Activated T-helper 1 cell treated with anti-CD3 and anti-CD28 coated beads, Interleukin-2, amount 50 U/mL, for 16 hours (primary cell): Measurements from ENCODE around the gene MOB3B.
"Not testable (repeated sequence)": the region's sequence is repeated elsewhere in the genome, so short reads cannot be mapped to it uniquely, and the experiment has no call there.

Experiments
- DNase-seq, 2 donors: peaks; one replicate each; pipeline ENCODE4 v3.0.0-alpha.2; 2020; ENCODE audit warnings: low read depth in 1 of 2, low spot score in 1 of 2

Gene MOB3B

DNA sequence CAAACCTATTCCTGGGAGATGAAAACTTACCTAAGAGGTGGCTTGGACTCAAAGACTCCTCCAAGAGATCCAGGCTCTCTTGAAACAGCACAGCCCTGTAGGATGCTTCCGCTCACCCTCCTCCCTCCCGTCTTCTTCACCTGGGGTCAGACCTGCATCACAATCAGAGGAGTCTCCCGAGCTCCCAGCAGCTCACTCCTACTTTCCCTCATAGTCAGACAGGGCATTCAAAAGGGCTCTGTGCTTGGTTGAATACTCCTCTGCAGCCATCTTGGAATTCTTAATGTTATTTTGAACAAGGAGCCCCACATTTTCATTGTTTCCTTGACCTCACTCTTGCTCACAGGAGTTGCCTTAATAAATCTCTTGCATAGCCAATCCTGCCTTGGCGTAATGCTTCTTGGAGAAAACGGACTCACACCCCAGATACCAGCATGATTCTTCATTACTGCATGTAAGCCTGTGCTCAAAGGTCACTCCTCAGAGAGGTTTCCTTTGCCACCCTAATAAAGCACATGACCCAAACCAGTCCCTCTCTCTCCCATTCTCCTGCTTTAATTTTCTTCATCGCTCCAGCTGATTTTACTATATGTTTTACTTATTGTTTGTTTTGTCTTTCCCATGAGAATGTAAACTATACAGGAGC is 52.6 kb downstream of the MOB3B start:
- DNase-seq, result no peak

DNA sequence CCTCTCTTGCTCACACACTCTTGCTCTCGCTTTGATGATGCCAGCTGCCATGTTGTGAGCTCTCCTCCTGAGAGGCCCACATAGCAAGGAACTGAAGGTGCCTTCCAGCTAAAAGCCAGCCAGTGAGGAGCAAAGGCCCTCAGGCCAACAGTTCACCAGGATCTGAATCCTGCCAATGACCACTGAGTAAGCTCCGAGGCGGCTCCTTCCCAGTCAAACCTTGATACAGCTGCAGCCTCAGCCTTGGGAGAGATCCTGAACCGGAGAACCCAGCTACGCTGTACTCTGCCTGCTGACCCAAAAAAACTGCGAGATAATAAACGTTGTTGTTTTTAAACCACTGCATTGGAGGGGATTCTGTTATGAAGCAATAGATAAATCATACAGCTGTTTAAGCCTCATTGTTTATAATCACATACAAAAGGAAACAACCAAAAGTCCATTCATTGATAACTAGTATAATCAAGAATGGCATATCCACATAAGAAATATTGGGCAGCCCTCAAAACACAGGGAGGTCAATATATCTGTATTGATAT is 54.5 kb downstream of the MOB3B start:
- DNase-seq, result no peak

- no peak for DNase-seq
Observed at GRCh38 chr9:27474305-27474704, 55.3 kb downstream of the MOB3B start.

- DNase-seq, result no peak
Observed at GRCh38 chr9:27473111-27473529, 56.5 kb downstream of the MOB3B start.

DNA sequence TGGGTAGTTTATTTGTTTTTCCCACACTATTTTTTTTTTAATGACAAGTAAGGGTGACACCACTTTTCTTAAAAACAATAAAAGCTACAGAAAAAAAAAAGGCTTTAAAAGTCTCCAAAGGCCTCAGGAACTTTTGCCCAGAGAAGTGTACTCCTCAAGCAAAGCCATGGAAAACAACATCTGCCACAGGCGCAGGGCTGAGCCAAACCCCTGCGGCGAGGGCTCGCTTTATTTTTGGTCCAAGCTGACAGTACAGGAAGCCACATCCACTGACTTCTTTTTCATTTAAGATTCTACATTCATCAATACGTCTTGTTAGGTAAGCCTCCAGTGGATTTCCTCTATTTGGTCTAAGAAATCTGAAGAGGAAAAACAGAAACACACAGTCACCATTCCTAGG is 57.4 kb downstream of the MOB3B start:
- DNase-seq, result no peak

GRCh38 chr9:27471789-27472188 is 57.8 kb downstream of the MOB3B start:
- DNase-seq, result no peak

- no peak for DNase-seq
Observed at GRCh38 chr9:27471366-27471765, 58.2 kb downstream of the MOB3B start.

GRCh38 chr9:27470291-27470856 is 59.2 kb downstream of the MOB3B start:
- no peak for DNase-seq

- DNase-seq, result no peak
Observed at GRCh38 chr9:27469550-27469949, 60.1 kb downstream of the MOB3B start.

DNA sequence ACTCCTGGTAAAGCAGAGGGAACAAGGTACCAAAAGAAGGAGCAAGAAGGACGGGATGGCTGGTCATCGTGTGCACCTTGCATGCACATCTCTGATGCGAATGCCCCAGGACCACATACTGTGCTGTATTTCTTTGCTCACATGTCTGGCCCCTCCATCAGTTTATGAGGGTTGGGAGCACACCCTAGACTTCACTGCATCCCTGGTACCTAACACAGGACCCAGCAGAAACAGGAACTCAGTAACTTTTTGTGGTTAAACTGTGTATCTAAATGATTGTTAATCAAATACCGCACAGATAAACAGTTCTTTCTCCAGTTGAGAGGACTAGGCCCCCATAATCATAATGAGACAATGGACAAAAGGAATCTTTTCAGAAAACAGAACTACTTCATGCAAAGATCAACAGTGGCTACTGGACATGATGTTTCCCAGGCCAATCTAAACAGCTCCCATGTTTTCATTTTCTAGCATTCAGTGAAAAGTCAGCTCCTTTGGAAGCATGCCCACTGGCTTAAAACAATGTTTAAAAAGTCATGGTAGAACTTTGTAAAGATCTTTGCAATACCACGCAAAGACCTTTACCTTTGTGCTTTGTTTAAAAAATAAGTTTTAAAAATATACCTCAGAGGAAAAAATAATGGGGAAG is 61.0 kb downstream of the MOB3B start:
- no peak for DNase-seq

DNA sequence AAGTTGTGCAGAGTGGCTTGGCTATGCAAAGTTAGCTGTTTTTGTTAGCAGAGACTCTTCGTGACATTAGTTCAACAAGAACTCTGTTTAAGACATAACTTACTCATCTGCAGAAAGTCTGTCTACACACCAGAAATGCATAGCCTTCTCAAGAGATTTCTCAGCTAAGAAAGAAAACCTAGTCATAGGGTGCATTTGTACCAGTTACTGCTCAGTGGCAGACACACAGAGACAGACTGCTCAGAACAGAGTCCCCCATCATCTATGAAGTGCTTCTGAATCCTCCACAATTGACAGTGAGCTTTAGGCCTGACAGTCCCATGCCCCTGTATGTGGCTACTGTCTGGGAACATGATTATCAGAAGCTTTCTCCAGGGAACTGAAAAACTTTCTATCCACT is 61.6 kb downstream of the MOB3B start:
- DNase-seq, result no peak

DNA sequence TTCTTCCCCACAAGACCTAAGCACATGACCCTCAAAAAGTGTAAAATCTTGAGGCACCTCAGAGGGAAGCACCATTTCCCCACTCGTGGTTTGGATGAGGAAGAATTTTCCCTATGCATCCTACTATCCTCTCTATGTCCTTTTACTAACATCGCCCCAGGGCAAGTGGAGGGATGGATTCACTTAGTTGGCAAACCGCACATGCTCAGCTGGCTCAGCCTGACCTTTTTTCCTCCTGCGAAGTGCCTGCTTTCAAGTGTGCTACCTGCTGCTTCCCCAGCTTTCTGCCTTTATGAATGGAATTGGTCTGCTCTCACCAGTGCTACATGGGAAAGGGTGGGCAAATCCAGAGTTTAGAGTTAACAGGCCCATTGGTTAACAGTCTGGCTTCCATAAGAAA is 62.1 kb downstream of the MOB3B start:
- DNase-seq, result no peak

DNA sequence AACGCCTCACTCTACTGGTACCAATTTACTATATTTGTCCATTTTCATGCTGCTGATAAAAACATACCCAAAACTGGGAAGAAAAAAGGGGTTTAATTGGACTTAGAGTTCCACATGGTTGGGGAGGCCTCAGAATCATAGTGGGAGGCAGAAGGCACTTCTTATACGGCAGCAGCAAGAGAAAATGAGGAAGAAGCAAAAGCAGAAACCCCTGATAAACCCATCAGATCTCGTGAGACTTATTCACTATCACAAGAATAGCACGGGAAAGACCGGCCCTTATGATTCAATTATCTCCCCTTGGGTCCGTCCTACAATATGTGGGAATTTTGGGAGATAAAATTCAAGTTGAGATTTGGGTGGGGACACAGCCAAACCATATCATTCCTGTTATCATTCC is 63.1 kb downstream of the MOB3B start:
- DNase-seq, result not testable (repeated sequence)

- not testable (repeated sequence) for DNase-seq
Observed at GRCh38 chr9:27464950-27465349, 64.7 kb downstream of the MOB3B start.

- DNase-seq, result no peak
Observed at GRCh38 chr9:27462846-27463245, 66.8 kb downstream of the MOB3B start.

DNA sequence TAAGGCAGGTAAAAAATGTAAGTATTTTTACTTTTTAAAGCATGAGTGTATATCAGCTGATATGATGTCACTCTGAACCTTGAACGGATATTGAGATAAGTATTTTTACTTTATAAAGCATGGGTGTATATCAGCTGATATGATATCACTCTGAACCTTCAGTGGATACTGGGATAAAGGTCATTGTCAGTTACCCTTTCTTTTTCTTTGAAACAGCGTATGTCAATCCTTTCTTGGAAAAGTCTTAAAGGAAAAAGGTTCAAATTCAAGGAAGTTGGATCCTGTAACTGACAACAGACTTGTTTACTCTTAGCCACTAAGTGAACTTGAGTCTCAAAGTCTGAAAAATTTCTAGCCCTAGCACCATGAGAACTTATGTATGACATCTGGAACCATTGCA is 67.2 kb downstream of the MOB3B start:
- no peak for DNase-seq

- no peak for DNase-seq
Observed at GRCh38 chr9:27460226-27461023, 69.2 kb downstream of the MOB3B start.

GRCh38 chr9:27457445-27457844 is 72.2 kb downstream of the MOB3B start:
- no peak for DNase-seq

DNA sequence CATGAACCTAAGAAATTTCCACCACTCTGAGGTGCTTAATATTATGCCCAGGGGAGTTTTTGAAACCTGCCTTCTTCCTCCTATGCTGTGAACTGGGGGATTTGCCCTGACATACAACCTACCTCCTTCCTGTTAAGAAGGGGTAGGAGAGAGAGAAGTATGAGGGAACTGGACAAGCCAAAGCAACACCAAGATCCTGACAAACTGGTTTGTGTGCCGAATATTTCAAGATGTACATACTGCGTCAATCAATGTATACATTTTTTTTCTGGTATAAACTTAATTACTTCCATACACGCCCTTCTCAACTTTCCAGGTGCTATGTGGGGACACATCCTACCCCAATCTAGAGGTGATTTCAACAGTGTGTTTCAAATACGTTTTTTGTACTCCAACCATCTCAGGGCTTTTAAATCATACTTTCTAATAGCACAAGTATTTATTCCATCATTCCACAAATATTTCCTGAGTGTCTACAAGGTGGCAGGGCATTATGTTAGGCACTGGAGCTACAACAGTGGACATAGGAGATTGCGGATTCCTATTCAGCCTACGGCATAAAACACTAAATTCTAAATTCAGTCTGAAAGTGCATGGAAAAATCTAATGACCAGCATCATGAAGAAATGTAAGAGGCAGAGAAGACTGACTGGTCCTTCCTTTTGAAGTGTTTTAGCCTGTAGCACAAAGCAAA is 75.6 kb downstream of the MOB3B start:
- DNase-seq, result no peak

DNA sequence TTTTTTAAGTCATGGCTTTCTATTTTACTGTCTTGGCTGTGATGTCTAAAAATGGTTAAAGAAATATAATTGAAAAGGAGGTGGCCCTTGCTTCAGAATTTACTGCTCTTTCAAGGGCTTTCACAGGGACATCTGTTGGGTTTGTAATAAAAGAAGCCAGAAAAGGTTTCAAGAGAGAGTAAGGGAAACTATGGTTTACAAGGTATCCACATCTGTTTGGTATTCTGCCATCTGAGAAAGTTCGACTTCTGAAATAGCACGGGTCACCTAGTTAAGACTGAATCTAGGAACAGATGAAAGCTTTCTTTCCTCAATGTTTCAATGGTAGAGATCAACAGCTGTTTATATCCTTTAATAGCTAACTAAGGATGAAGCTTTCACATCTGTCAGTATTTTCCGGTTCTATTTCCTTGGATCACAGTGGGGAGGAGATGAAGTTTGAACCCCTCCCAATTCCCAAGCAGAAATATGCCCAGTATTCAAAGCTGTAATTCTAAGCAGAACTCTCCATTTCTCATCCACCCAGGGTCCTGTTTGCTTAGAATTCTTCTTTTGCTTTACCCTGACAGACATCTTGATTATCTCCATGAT is 78.3 kb downstream of the MOB3B start:
- no peak for DNase-seq

DNA sequence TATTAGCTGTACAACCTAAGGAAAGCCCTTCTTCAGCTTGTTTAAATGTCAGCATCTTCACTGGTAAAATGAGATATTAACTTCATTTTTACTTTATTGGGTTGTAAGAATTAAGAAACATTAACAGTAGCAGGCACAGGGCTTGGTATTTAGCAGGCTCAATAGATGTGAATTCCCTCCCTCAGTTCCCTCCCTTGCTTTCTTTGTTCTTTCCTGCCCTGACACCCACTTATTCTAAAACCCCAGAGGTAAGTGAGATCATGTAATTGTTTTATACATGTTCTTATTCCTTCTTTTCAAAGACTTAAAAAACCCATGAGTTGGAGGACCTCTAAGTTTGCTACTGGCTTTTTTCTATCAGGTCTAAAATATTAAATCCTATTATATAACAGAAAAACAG is 78.9 kb downstream of the MOB3B start:
- DNase-seq, result no peak
